ENCODE data around the gene AFF2. TPM values are rescaled to one million over a fixed set of nuclear protein-coding genes. Genes with fewer than 3 reads are reported as not detected.

AFF2 gene
- total RNA-seq, 2 donors from 2014 or later: 7.4 to 16.6 TPM

DNA sequence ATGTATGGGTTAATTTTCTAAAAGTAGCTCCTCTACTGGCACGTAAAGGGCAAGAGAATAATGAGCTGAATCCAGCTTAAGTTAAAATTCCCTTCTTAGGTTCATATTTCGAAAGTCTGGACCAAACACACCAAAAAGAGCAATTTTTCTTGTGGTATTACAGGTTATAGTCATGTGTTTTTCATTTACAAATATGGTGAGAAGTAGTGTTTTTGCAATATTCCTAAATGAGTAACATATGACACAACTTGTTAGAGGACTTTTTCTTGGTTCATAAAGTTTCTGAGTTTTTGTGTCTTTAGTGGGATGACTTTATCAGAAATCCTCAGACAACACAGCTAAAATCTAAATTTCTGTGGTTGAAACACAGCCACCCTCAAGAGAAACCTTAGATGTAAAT is 172.1 kb downstream of the AFF2 start:
- no peak overlapping the region for H3K27ac ChIP-seq
- DNase-seq (ENCODE audit: low spot score) (no peak), ATAC-seq (ENCODE audit: insufficient number of reproducible peaks, low FRiP score, low read depth) (no peak)
- TF ChIP-seq, protein P1, sequence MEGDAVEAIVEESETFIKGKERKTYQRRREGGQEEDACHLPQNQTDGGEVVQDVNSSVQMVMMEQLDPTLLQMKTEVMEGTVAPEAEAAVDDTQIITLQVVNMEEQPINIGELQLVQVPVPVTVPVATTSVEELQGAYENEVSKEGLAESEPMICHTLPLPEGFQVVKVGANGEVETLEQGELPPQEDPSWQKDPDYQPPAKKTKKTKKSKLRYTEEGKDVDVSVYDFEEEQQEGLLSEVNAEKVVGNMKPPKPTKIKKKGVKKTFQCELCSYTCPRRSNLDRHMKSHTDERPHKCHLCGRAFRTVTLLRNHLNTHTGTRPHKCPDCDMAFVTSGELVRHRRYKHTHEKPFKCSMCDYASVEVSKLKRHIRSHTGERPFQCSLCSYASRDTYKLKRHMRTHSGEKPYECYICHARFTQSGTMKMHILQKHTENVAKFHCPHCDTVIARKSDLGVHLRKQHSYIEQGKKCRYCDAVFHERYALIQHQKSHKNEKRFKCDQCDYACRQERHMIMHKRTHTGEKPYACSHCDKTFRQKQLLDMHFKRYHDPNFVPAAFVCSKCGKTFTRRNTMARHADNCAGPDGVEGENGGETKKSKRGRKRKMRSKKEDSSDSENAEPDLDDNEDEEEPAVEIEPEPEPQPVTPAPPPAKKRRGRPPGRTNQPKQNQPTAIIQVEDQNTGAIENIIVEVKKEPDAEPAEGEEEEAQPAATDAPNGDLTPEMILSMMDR (IDR thresholded peaks at IDR 0.05): no peak
- H3K4me3 ChIP-seq: no peak overlapping the region
- no peaks in the 10 kb centered on the region for H3K9me3 ChIP-seq
- no peaks in the 10 kb centered on the region for H3K27me3 ChIP-seq (replicated peaks; ENCODE audit: insufficient read depth)
- no peaks in the 10 kb centered on the region for H3K4me1 ChIP-seq (ENCODE audit: control insufficient read depth in 1 of 2, low read depth in 2 of 2)
- H3K36me3 ChIP-seq: no peaks in the 10 kb centered on the region

DNA sequence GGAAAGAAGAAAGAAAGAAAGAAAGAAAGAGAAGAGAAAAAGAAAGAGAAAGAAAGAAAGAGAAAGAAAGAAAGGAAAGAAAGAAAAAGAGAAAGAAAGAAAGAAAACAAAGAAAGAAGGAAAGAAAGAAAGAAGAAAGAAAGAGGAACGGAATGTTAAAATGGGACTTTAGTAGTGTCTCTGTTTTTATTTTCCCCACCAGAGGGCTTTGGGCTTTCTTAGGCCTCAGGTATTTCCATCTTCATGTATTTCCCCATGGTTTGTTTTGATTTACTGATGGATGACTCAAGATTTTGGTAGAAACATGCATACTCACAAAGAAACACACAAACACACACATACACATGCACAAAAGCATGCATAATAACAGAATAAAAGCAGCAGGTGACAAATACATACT is 181.2 kb downstream of the AFF2 start:
- H3K9me3 ChIP-seq: no peaks in the 10 kb centered on the region
- no peak overlapping the region for H3K4me3 ChIP-seq
- no peak overlapping the region for H3K27ac ChIP-seq
- TF ChIP-seq, protein P1 (IDR thresholded peaks at IDR 0.05): no peak
- DNase-seq (ENCODE audit: low spot score) (no peak), ATAC-seq (ENCODE audit: insufficient number of reproducible peaks, low FRiP score, low read depth) (no peak)
- no peaks in the 10 kb centered on the region for H3K4me1 ChIP-seq (ENCODE audit: control insufficient read depth in 1 of 2, low read depth in 2 of 2)
- no peaks in the 10 kb centered on the region for H3K27me3 ChIP-seq (replicated peaks; ENCODE audit: insufficient read depth)
- no peaks in the 10 kb centered on the region for H3K36me3 ChIP-seq

DNA sequence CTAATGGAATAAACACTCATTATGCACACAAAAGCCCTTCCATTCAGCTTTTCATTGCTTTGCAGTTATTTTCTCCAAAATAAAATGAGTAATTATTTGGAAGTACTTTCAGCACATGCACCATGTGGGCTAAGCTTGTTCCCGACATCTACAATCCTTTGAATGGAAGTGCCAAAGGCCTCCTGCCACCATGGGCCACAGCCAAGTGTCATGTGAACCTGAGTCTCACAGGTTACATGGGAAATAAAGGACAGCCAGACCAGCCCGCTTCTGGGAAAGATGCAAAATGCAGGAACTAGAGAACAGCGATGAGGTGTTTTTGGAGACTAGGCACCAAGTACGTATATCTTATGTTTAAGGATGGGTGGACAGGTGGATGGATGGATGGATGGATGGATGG is 181.8 kb downstream of the AFF2 start:
- Histone ChIP-seq H3K27me3 (replicated peaks; ENCODE audit: insufficient read depth) (no peaks in the 10 kb centered on the region), H3K9me3 (no peaks in the 10 kb centered on the region), H3K36me3 (no peaks in the 10 kb centered on the region), H3K4me1 (ENCODE audit: control insufficient read depth in 1 of 2, low read depth in 2 of 2) (no peaks in the 10 kb centered on the region), H3K4me3 (no peak overlapping the region), H3K27ac (no peak overlapping the region)
- TF ChIP-seq, protein P1 (IDR thresholded peaks at IDR 0.05): no peak
- ATAC-seq (ENCODE audit: insufficient number of reproducible peaks, low FRiP score, low read depth): no peak
- DNase-seq (ENCODE audit: low spot score): no peak

DNA sequence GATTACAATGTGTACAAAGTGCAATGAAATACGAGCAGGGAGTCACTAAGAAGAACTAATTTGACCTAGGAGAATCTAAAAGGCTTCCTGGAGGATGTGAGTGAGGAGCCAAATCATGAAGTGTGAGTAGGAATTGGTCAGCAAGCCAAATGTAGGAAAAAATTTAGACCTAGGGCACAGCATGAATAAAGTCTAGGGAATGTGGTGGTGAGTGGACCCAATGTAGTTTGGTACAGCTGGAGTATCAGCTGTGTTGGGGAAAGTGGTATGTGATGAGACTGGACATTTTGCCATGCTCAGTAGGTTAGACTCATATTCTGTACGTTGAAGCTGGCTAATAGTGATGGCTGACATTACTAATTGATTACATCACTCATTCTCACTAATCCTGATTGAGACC is 191.0 kb downstream of the AFF2 start:
- Histone ChIP-seq H3K4me3 (no peak overlapping the region), H3K9me3 (no peaks in the 10 kb centered on the region), H3K4me1 (ENCODE audit: control insufficient read depth in 1 of 2, low read depth in 2 of 2) (no peaks in the 10 kb centered on the region), H3K27me3 (replicated peaks; ENCODE audit: insufficient read depth) (no peaks in the 10 kb centered on the region), H3K27ac (no peak overlapping the region), H3K36me3 (no peaks in the 10 kb centered on the region)
- DNase-seq (ENCODE audit: low spot score) (no peak), ATAC-seq (ENCODE audit: insufficient number of reproducible peaks, low FRiP score, low read depth) (no peak)
- TF ChIP-seq, protein P1 (IDR thresholded peaks at IDR 0.05): no peak

DNA sequence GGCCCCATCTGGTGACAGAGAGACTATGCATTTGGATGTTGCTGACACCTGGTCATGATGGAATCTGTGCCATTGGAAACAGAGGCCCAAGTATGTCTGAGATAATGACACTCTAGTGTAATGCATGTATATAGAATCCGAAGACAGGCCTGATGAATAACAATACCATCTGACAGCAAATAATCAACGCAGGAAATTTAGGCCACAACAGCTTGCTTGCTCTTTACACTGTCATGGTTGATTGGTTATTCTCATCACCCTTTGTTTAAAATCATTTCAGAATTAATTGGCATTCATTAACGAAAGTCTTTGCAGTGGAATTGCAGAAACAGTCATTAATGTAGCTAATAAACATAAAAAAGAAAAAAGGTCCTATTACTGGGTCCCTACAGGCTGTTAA is 194.8 kb downstream of the AFF2 start:
- no peak overlapping the region for H3K4me3 ChIP-seq
- DNase-seq (ENCODE audit: low spot score): no peak
- TF ChIP-seq, protein P1 (IDR thresholded peaks at IDR 0.05): no peak

More for the DNA sequence above, 194.8 kb downstream of the AFF2 start:
- ATAC-seq (ENCODE audit: insufficient number of reproducible peaks, low FRiP score, low read depth): no peak
- Histone ChIP-seq H3K9me3 (no peaks in the 10 kb centered on the region), H3K36me3 (no peaks in the 10 kb centered on the region), H3K27me3 (replicated peaks; ENCODE audit: insufficient read depth) (no peaks in the 10 kb centered on the region), H3K27ac (no peak overlapping the region), H3K4me1 (ENCODE audit: control insufficient read depth in 1 of 2, low read depth in 2 of 2) (no peaks in the 10 kb centered on the region)

Measured in thoracic aorta (tissue), 2 donors.